RCC 7860 (cell line): ENCODE results near the gene CDC42BPA.

Source experiments
- DNase-seq: peaks from one replicate; pipeline ENCODE4 v3.0.0-alpha.2; 2015; ENCODE audit warnings: low spot score
- FAIRE-seq: peaks from 2 replicates; lab custom pipeline; 2012; peaks lifted over from hg19 to GRCh38; lab: Jason Lieb, UNC

The CDC42BPA gene

DNA sequence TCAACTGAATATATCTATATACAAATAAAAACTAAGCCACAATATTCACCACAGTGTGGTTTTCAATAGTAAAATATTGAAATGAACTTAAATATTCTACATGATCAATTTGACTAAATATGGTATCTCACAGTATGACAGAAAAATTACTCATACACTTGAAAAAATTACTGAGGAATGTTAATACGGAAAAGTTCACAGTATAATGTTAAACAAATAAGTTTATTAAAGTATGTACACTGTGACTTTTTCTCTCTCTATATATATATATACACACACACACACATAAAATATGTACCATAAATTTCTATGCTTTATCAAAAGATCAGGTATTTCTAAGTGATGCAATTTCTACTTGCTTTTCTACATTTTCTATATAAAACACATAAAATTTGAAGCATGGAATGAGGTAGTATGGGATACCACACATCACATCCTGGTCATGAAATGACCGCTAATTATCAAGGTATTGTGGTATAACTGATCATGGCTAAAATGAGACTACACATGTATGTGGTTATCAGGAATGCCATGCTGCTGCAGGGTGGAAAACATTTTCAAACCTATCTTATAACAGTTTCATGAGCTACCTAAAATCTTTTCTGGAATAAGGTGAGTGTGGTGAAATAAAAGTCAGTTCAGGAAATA, 102.3 kb downstream of the CDC42BPA start:
- FAIRE-seq (peak; percentile 21), DNase-seq (no peak)

DNA sequence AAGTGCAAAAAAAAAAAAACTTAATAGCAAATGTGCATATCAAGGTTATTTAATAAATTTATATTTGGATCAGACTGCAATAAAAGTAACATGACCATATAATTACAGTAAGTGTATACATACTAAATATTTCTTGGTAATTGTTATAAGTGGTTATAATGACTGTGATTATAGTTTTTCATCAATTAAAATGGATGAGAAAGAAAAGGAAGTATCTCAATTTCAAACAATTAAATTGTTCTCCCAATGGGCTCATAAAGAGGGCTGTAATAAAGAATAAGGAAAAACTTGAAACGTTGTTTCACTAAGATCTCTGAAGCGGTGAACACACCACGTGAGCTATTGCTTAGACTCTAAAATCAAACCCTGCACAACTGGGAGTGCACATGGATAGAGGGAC, 104.1 kb downstream of the CDC42BPA start:
- FAIRE-seq (no peak), DNase-seq (no peak)

DNA sequence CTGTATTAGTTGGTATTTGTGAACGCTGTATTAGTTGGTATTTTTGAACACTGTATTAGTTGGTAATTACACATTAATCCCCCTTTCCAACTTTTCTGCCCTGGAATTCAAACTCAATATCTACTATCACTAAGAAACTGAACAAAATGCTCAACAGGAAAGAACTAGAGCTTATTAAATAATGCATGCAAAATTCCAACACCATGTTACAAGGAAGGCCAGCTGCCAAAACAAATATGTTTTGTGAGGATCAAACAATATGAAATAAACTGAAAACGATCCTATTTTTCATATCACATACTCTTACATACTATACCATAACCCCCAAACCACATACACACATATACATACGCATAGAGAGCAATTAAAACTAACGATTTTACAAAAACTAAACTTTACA, 104.9 kb downstream of the CDC42BPA start:
- no peak for FAIRE-seq
- no peak for DNase-seq

DNA sequence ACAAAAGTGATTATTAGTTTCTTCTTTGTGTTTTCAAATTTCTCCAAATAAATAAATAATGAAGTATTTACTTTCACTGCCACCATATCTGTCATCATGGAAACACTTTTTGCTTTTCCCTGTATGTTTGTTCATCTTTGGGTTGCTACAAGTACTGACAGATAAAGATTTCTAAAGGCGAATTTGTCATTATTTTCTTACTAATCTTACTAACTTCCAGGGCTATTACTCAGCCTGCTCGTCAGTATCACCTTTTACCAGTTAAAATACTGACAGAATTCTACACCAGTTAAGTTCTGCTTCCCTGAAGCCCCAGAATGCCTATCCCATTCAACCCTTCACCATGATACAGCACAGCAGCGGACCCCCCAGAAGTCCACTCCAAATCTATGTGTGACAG, 106.1 kb downstream of the CDC42BPA start:
- DNase-seq (no peak), FAIRE-seq (no peak)

DNA sequence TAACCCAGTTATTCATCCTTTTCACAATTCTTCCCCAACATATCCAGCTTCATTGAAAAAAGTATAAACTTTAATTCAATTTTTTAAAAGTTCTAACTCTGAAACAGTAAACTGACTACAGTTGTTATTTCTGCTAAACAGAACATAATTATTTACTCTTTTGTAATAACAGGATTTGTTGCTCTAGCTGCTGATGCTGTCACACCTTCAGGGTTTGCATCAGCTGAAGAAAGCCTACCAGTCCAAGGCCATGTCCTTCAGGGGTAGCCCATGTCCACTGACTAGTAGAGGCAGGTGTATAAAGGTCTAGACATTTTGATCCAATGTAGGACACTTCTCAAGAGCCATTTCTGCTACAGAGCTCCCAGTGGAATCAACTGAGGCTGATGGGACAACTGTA, 107.7 kb downstream of the CDC42BPA start:
- FAIRE-seq (no peak), DNase-seq (no peak)

DNA sequence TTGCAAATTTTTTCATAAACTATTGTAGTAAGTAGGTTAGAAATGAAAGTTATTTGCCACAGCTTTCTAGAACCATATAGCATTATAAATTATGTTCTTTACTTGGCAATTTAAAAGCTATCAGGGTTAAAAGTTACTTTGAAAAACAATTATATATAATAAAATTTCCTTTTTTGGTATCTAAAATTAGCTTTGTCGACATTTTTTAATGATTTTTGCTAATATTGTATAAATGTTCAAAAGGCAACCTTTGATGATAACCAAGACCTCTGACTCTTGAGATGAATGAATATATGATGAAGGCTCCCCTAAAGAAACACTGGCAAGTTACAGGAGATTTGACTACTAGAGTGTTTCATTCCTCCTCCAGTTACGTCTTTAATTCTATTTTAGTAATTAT, 121.2 kb downstream of the CDC42BPA start:
- FAIRE-seq (no peak), DNase-seq (no peak)

DNA sequence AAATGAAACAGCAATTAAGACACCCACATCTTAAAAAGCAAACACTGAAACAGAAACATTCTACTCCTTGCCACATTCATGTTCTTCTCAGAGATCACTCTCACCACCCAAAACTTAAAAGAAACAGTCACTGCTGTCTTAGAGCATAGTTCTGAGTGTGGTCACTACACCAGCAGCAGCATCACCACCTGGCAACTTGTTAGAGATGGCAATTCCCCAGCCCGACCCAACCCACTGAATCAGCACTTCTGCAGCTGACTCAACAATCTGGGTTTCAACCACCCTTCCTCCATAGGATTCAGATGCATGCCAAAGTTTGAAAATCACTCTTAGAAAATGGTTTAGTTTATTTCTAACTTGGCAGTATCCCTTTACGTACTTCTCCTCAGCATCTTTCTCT, 126.1 kb downstream of the CDC42BPA start:
- peak; percentile 75 for FAIRE-seq
- DNase-seq, result peak; percentile 75

DNA sequence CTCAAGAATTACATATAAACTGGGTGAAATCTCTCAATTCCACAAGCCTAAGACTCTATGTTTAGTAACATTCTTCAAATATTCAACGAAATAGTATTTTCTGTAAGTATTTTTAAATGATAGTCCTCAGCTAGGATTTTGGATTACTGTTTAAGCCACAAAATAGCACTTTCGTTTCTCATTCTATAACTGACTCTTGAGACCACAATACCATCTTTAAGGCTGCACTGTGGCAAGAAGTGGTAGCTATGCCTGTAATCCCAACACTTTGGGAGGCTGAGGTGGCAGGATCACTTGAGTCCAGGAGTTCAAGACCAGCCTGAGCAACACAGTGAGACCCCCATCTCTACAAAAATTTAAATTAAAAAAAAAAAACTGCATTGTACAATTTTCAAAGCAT, 126.7 kb downstream of the CDC42BPA start:
- no peak for DNase-seq
- no peak for FAIRE-seq

DNA sequence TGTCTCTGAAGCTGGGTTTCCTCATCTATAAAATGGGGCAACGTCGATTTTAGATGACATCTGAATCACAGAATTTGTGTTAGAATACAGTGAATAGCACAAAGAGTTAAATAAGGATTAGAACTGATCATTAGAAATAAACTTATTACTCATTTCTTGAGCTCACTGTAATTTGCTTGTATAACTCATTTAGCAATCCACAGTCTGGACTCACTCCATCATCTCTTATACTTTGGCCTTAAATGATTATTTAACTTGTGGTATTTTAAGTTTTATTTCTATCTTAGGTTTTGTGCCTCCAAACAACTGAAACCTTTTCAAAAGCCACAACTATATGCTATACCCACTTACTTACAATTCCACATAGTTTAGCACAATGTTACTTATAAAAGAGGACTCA, 128.0 kb downstream of the CDC42BPA start:
- FAIRE-seq (no peak), DNase-seq (no peak)

DNA sequence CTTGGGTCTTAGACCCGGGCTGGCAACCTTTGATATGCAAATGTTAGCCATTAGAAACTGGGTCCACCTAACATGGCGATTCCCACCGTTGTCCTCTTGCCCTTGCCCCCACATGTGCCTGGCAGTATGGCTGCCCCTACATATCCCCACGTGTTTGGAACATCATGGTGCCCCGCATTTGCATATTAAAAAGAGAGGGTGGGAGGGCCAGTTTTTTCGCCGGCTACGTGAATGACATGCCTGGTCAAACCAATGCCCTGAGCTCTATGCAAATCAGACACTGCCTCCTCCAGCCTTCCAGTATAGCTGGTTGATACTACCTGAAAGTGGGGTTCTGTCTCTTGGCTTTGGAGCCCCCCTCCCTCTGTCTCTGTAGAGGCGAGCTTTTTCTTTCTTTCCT, 133.0 kb downstream of the CDC42BPA start:
- FAIRE-seq (no peak), DNase-seq (no peak)

DNA sequence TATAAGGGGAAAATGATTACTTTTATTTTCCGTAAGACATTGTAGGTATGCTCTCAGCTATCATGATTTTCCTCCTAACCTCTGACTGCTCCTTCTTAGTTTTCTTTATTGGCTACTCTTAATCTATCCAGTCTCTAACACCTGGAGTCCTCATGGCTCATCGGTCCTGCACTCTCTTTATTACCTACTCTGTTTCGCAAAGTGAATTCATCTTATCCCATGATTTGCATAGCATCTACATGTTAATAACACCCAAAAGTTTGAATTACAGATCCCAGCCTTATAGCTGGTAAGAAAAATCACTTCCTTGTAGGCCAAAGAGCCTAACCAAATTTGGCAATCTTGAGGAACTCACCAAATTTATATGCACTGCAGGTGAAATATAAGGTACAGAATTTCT, 136.3 kb downstream of the CDC42BPA start:
- FAIRE-seq, result no peak
- no peak for DNase-seq

DNA sequence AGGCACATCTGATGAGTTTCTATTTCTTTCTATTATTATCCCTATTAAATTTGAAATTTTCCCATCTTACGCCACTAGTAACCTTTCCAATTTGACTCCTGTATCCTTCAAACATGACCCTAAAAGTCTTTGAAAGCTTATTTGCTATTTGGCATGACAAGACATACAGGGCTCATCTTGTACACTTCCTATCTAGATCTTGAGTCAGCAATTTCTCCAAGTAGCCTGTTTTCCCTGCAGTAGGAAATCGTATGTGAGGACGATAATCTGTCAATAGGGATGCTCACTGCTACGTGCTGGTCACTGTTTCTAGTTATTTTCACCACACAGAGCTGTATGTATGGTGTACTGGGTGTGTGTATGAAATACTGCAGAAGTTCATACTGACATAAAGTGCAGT, 142.7 kb downstream of the CDC42BPA start:
- no peak for DNase-seq
- FAIRE-seq, result no peak

DNA sequence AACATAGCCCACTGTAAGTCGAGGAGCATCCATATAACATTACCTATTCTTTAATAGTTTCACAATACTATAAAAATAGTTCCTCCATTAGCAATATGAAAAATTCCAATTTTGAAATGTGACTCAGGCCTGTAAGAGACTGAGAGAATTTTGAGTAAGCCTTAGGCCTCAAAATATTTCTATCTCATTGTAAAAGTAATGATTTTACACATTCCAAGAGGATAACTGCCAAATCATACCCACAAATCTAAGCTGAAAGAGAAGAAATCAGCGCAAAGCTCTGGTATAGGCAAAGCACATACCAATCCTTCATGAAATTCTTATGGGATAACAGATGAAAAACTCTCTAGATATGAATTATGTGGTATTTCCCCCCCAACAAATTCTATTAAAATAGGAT, 144.1 kb downstream of the CDC42BPA start:
- DNase-seq (no peak), FAIRE-seq (no peak)

DNA sequence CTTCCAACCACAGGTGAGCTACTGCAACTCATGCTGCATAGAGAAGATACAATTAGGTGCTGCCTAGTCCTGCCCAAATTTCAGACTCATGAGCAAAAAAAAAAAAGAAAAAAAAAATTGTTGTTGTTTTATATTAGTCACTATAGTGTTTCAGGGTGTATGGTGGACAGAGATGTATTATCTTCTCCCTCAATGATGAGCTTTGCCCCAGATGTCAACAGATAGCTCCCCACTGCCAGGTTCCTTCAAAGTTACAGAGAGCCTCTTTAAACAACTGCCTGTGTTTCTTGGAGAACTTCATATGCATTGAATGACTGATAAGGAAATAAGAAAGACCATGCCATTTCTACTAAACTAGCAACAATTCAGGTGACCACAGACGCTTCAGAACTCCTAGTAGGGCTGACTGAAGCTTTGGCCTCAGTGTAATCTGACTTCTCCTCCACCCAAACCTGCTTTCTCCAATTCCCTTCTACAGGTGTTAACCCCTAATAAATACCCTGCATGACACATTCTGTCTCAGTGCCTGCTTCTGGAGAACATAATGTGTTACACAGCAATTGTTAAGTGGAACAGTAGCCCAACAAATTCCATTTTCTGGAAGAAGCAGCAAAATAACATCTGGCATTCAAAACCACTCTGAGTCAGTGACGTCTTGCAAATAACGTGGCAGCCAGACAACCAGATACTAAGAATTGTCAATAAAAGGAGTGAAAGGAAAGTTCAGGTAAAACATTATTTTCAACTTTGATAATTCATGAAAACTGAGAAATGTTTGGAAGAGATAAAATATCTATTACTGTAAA, 147.7 kb downstream of the CDC42BPA start:
- no peak for FAIRE-seq
- DNase-seq, result no peak

DNA sequence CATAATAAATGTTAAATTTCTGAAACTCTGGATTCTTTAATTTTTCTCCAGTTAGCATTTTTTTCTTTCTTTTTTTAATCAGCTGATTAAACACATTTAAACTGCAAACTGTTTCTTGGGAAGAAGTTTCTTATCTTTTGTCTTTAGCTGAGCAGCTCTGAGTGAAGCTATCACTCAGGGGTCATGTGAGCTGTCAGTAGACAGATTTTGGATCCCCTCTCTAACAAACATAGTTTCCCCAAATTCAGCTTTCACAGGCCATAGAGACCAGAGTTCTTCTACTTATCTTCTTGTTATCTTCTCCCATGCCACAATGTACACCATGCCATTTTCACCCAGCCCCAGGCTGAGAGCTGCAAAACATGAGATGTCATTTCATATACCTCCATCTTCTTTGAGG, 148.9 kb downstream of the CDC42BPA start:
- FAIRE-seq (no peak), DNase-seq (no peak)

DNA sequence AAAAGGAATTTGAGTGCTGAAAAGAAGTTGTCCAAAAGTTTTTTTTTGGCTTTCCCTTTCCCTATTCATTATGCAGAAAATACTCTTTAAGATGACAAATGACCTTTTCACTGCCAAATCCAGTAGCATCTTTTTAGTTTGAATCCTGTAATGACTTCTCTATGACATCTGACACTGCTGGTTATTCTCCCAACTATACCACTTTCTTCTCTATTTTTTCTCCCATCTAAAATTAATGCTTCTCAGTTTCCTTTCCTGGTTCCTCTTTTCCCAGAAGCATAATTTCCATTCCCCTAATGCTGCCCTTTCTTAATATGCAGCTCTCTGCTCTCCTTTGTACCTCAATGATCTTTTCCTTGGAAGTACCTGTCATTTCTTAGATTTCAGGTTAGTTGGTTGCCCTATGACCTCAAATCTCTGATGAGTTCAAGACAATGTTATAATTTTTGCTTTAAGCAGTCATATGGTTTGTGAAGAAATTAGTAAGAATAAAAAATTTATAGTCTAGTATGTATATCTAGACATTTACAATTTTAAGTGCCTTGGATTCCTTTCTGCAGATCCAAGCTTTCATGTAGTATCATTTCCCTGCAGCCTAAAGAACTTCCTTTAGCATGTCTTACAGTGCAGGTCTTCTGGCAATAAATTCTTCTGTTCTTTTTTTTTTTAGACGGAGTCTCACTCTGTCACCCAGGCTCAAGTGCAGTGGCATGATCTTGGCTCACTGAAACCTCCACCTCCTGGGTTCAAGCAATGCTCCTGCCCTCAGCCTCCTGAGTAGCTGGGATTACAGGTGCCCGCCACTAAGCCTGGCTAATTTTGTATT, 150.8 kb downstream of the CDC42BPA start:
- no peak for FAIRE-seq
- DNase-seq, result no peak

DNA sequence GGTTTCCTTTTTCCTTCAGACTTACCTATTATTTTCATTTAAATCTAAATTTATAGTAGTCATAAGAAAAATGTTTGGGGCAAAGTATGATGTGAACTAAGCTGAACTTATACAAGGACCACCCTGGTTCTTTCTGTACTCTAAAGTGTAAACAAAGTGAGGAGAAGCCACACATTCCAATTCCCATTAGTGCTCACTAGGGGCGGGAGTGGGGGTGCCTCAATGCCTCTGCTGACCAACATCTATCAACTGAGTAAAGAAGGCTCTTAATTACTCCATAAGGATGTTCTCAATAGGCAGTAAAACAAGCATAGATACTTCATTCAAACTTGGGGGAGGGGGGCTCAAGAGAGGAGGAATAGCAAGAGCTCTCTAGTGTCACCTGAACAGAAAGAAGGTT, 151.7 kb downstream of the CDC42BPA start:
- FAIRE-seq, result no peak
- no peak for DNase-seq

DNA sequence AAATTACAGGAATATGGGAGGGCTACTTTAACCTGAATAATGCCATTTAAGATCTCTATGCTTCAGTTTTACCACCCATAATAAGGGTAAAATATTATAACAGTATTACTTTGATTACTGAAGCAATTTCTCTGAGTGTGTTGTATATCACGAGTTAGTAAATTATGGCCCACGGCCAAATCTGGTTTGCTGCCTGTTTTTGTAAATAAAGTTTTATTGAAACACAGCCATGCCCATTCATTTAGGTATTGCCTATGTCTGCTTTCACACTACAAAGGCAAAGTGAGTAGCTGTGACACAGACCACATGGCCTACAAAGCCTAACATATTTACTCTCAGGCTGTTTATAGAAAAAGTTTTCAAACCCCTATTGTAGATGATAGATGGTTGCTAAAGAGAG, 156.8 kb downstream of the CDC42BPA start:
- FAIRE-seq (no peak), DNase-seq (no peak)

DNA sequence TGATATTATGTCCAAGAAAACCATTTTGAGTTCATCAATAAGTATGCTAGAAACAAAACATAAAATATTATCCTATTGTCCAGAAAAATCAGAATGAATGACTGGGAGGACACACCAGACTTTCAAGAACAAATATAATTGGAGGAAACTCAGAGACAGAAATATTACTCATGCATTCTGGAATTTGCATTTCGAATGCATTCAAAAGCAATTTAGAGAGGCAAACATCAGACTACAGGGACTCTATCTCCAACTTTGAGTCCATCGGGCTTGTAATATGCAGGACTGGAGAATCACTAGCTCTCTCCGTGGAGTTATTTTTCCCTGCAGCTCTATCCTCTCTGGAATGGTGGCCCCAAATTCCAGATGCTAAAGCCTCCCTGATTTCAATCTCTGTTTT, 161.8 kb downstream of the CDC42BPA start:
- FAIRE-seq (no peak), DNase-seq (no peak)

DNA sequence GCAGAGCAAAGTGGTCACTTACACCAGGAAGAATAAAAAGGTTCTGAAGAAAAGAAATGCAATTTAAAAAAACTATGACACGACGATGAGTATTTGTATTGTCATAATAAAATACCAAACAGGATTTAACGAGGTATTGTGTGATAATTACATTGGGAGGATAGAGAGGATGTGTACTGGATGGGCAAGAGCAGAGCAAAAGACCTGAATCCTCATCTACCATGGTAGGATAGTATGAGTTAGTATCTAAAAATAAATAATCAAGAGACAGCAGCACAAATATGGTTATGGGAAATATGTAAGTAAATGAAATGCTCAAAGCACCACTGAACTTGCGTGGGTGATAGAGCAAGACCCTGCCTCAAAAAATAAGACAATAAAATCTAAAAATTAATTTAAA, 162.6 kb downstream of the CDC42BPA start:
- FAIRE-seq, result no peak
- DNase-seq, result no peak

DNA sequence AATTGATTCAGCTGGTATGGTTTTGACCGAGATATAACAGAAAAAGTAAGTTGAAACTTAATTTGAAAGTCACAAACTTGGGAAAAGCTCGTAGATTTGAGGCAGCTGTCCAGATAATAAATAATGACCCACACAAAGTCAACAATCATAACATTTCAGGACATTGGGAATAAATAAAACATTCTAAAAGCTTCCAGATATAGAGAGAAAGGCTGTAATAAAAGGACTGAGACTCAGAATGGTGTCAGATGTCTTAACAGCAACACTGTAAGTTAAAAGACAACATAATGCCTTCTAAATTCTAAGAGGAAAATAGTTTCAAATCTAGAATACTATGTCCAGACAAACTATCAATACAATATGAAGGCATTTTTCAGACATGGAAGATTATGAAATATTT, 163.3 kb downstream of the CDC42BPA start:
- DNase-seq (no peak), FAIRE-seq (no peak)

DNA sequence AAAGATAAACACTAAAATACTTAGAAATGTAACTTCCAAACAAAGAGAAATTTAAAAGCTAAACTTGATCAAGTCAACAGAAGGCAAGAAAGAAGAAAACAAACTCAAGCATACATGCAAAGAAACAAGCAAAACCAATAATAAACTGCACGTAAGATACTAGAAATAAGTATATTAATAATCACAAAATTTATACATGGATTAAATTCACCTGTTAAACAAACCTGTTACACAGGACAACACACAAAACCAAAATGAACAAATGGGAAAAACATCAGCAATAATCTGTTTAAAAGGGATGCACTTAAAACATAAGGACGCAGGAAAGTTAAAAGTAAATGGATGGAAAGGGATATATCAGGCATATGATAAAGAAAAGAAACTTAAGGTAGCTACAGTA, 165.8 kb downstream of the CDC42BPA start:
- FAIRE-seq (no peak), DNase-seq (no peak)
